ENCODE results near the gene SAA4. TPM values are rescaled to one million over a fixed set of nuclear protein-coding genes. Genes with fewer than 3 reads are reported as not detected.

The SAA4 gene
- total and polyA plus RNA-seq, 2 experiments from 2014 or later: not detected

GRCh38 chr11:18259259-18259658, 22.7 kb upstream of the SAA4 start (continued):
- TF ChIP-seq ZNF462 (CRISPR knock-in tag; IDR thresholded peaks at IDR 0.05) (no peak), POLR2AphosphoS5 (IDR thresholded peaks at IDR 0.05; ENCODE audit: low read depth) (no peak), ZNF114 (CRISPR knock-in tag; IDR thresholded peaks at IDR 0.05) (no peak), ETS1 (IDR thresholded peaks at IDR 0.05) (no peak), CTCF (conservative IDR thresholded peaks at IDR 0.05; ENCODE audit: low read depth in 2 of 2) (no peak)

GRCh38 chr11:18254781-18255361, 18.3 kb upstream of the SAA4 start:
- no peaks in the 10 kb centered on the region for H3K79me2 ChIP-seq (replicated peaks; ENCODE audit: insufficient read depth)
- no peaks in the 10 kb centered on the region for H3K36me3 ChIP-seq (ENCODE audit: insufficient read depth)
- DNase-seq (ENCODE audit: low spot score) (no peak), ATAC-seq (no peak)
- no peak overlapping the region for H3K27ac Mint-ChIP-seq
- H3K36me3 Mint-ChIP-seq (ENCODE audit: low read depth): no peaks in the 10 kb centered on the region
- no peak overlapping the region for H3K4me2 ChIP-seq
- no peaks in the 10 kb centered on the region for H3K9me3 Mint-ChIP-seq
- no peaks in the 10 kb centered on the region for H3K27me3 ChIP-seq (ENCODE audit: insufficient read depth)
- no peak overlapping the region for H3K27ac ChIP-seq (ENCODE audit: low read depth)
- no peak overlapping the region for H3K4me3 Mint-ChIP-seq
- peaks cover 6% of the 10 kb centered on the region for H3K27me3 Mint-ChIP-seq (ENCODE audit: insufficient read depth, low read depth, poor library complexity)
- no peak overlapping the region for H3K4me3 ChIP-seq
- no peaks in the 10 kb centered on the region for H4K20me1 ChIP-seq (replicated peaks; ENCODE audit: insufficient read depth)
- no peak overlapping the region for H2AFZ ChIP-seq
- H3K4me1 ChIP-seq (ENCODE audit: insufficient read depth): no peaks in the 10 kb centered on the region
- no peaks in the 10 kb centered on the region for H3F3A ChIP-seq (replicated peaks; ENCODE audit: low read depth)
- peaks cover 6% of the 10 kb centered on the region; the same call in 1 of the 2 replicates for H3K9me2 ChIP-seq (ENCODE audit: insufficient read depth)
- no peaks in the 10 kb centered on the region for H3K4me1 Mint-ChIP-seq
- no peak for TF ChIP-seq POLR2AphosphoS5 (IDR thresholded peaks at IDR 0.05; ENCODE audit: low read depth)
- no peak for TF ChIP-seq REST (IDR thresholded peaks at IDR 0.05; ENCODE audit: unreplicated experiment)
- TF ChIP-seq NANOG (IDR thresholded peaks at IDR 0.05; ENCODE audit: borderline replicate concordance): no peak
- no peak for TF ChIP-seq ETS1 (IDR thresholded peaks at IDR 0.05)
- TF ChIP-seq EZH2phosphoT487 (IDR thresholded peaks at IDR 0.05; ENCODE audit: unreplicated experiment): no peak
- TF ChIP-seq ZNF331 (CRISPR knock-in tag; IDR thresholded peaks at IDR 0.05; ENCODE audit: low read depth): no peak
- no peak for TF ChIP-seq JUNB (IDR thresholded peaks at IDR 0.05; ENCODE audit: unreplicated experiment)
- TF ChIP-seq ZNF114 (CRISPR knock-in tag; IDR thresholded peaks at IDR 0.05): no peak

Measured in GM23338 (cell line).